AG04450 (cell line): ENCODE measurements around the gene DCAF10. TPM values are rescaled to one million over a fixed set of nuclear protein-coding genes. Genes with fewer than 3 reads are reported as not detected.
"Not testable (repeated sequence)": the region's sequence is repeated elsewhere in the genome, so short reads cannot be mapped to it uniquely, and the experiment has no call there.

Experiments used
- CTCF ChIA-PET: fragments of 300-600, 350-600 bp; formaldehyde crosslinking; extraction: SDS; loops from one replicate; lab custom pipeline; 2022; ENCODE audit warnings: antibody characterized with exemption, inconsistent platforms; lab: Charles Lee
- POLR2A ChIA-PET: fragments of 350-600 bp; formaldehyde crosslinking; extraction: SDS; loops from one replicate; lab custom pipeline; 2021; ENCODE audit warnings: antibody characterized with exemption, inconsistent platforms; lab: Yijun Ruan, JAX
- DNase-seq: peaks from one replicate; pipeline ENCODE4 v3.0.0-alpha.2; 2011; ENCODE audit warnings: low read depth, low spot score
- H3K27ac ChIP-seq: one replicate; pipeline ENCODE4 v1.5.1; 2012; ENCODE audit warnings: low read depth, low read length, control low read depth
- H3K27me3 ChIP-seq: one replicate; pipeline ENCODE4 v1.6.0; 2012; ENCODE audit warnings: low read length; ENCODE audit not compliant: control insufficient read depth, insufficient read depth
- H3K4me3 ChIP-seq: 2 replicates; pipeline ENCODE4 v1.5.1; 2011; ENCODE audit warnings: mild to moderate bottlenecking, low read depth, low read length, control low read depth
- H3K9me3 ChIP-seq: 2 replicates; pipeline ENCODE4 v1.5.1; 2012; ENCODE audit warnings: low read length; ENCODE audit not compliant: control insufficient read depth, insufficient read depth
- CTCF ChIP-seq: IDR thresholded peaks from 2 replicates; pipeline ENCODE4 v1.5.1; 2011; ENCODE audit warnings: low read depth, low read length, control low read depth, inconsistent platforms
- polyA plus RNA-seq: library from polyadenylated mRNA; depleted of rRNA; stranded (reverse); fragments of >200 nt; gene quantifications from 2 replicates; pipeline ENCODE4 v1.2.3, GENCODE V29; 2011

The DCAF10 gene
- polyA plus RNA-seq, 1 experiment: 28.7 TPM

DNA sequence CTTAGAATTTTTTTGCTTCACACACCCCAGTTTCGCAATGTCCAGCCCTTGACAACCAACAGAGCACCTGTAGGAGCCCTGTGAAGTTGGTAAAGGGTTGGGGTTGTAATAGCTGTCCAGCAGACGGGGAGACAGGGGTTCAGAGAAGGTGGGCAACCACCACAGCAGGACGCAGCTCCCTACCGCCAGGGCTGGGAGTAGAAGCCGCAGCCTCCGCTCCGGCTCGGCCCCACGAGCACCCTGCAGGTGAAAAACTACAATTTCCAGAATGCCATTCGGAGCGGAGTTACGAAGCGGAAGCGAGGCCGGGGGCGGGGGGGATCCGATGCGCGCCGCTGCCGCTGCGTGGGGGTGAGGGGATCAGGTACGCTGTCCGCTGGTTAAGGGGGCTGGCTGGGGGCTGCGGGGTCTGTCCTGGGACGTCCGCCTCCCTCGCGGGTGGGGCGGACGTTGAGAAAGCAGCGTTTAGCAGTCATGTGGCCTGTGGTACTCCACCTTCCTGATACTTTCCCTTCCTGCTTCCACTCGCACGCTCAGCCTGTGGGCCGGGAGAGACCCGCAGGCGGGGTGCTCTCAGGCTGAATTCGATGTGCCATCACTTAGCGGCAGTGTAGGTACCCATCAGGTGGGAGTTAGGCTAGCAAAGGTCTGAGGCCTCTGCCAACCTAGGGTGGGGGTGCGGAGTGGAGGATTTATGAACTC lies 47.0 kb upstream of the DCAF10 start, which contains the start of gene TRMT10B:
Gene TRMT10B, plus strand, starts transcription at position 317 of the 702 bp plus-strand sequence. CDS start 8,127 bp downstream, outside the sequence.
- peak; percentile 24; the same call in 1 of the 2 replicates for TF ChIP-seq CTCF
- Histone ChIP-seq H3K27me3 (no peaks in the 10 kb centered on the region), H3K4me3 (peak within 1 kb of the TSS; percentile 78), H3K27ac (peak within 1 kb of the TSS; percentile 39), H3K9me3 (no peaks in the 10 kb centered on the region; the same call in 1 of the 2 replicates)
- DNase-seq: peak; percentile 10
- CTCF ChIA-PET: no interaction called here
- POLR2A ChIA-PET: interaction anchor here (0.7 kb wide), 1 partner anchor 48 kb away, joined by 3 read pairs; no protein-coding TSS in a partner anchor

DNA sequence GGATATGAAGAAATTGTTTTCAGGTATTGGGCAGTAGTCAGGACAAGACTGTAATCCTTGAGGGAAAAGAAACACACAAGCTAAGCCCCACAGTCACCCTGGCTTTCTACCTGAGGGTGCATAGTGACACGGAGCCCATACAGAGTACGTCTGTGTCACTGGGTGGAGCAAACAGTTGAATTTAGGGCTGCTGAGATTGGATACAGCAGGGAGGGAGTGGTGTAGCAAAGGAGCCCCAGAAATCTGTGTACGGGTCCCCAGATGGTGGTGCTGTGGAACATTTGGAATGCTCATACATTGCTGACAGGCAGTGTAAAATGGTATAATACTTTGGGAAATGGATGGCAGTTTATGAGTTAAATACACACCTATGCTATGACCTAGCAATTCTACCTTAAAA lies 41.9 kb upstream of the DCAF10 start:
- POLR2A ChIA-PET: no interaction called here
- Histone ChIP-seq H3K27ac (no peak overlapping the region), H3K27me3 (no peaks in the 10 kb centered on the region), H3K9me3 (no peaks in the 10 kb centered on the region), H3K4me3 (no peak overlapping the region)
- no peak for DNase-seq
- TF ChIP-seq CTCF: no peak
- CTCF ChIA-PET: interaction anchor here (1.0 to 1.5 kb wide), 2 partner anchors 9 to 11 kb away, joined by 3 to 4 read pairs; no protein-coding TSS in a partner anchor

- POLR2A ChIA-PET: no interaction called here
- H3K27me3 ChIP-seq: no peaks in the 10 kb centered on the region
- no peak overlapping the region for H3K4me3 ChIP-seq
- H3K27ac ChIP-seq: no peak overlapping the region
- no peak for TF ChIP-seq CTCF
- peak; percentile 21 for DNase-seq
- H3K9me3 ChIP-seq: no peaks in the 10 kb centered on the region
- CTCF ChIA-PET: no interaction called here
Measured at GRCh38 chr9:37760416-37761161, 40.0 kb upstream of the DCAF10 start.

DNA sequence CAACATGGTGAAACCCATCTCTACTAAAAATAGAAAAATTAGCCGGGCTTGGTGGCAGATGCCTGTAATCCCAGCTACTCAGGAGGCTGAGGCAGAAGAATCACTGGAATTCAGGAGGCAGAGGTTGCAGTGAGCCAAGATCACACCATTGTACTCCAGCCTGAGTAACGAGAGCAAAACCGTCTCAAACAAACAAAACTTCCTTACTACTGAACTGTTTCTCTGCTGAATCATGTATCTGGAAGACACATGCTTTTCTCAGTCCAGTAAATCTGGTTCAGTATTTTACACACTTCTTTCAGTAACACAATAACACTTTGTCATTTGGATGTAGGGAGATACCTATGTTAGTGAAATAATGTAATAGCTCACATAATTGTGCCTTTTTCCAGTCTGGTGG lies 39.1 kb upstream of the DCAF10 start:
- POLR2A ChIA-PET: no interaction called here
- CTCF ChIA-PET: interaction anchor here (0.6 kb wide), 1 partner anchor 188 kb away, joined by 3 read pairs; no protein-coding TSS in a partner anchor
- Histone ChIP-seq H3K27ac (peak overlapping the region; percentile 83), H3K4me3 (no peak overlapping the region), H3K9me3 (no peaks in the 10 kb centered on the region), H3K27me3 (no peaks in the 10 kb centered on the region)
- peak; percentile 58 for DNase-seq
- no peak for TF ChIP-seq CTCF

- H3K27ac ChIP-seq, POLR2A ChIA-PET, H3K27me3 ChIP-seq, H3K9me3 ChIP-seq, DNase-seq, CTCF ChIA-PET, H3K4me3 ChIP-seq: not testable (repeated sequence)
Measured at GRCh38 chr9:37765263-37765662, 35.3 kb upstream of the DCAF10 start.
